HG02870 (cell line): ENCODE results near the gene RMP24.

ENCODE experiments used
- ATAC-seq: cut with Tn5 transposase; IDR thresholded peaks from one replicate; pipeline ENCODE4 v1.9.1; 2021; ENCODE audit warnings: mild to moderate bottlenecking, moderate library complexity; ENCODE audit not compliant: unreplicated experiment

The RMP24 gene

GRCh38 chr18:36025025-36025424 lies 52.5 kb downstream of the RMP24 start:
- no peak for ATAC-seq

GRCh38 chr18:36028859-36029258 lies 56.4 kb downstream of the RMP24 start:
- ATAC-seq, result no peak
